SKM-1 (cell line): ENCODE data around the gene METTL5.
"Not testable (repeated sequence)": the region's sequence is repeated elsewhere in the genome, so short reads cannot be mapped to it uniquely, and the experiment has no call there.

Experiments
- DNase-seq: peaks from one replicate; lab custom pipeline; 2025; ENCODE audit not compliant: unreplicated experiment; lab: John Stamatoyannopoulos, UW

The METTL5 gene

DNA sequence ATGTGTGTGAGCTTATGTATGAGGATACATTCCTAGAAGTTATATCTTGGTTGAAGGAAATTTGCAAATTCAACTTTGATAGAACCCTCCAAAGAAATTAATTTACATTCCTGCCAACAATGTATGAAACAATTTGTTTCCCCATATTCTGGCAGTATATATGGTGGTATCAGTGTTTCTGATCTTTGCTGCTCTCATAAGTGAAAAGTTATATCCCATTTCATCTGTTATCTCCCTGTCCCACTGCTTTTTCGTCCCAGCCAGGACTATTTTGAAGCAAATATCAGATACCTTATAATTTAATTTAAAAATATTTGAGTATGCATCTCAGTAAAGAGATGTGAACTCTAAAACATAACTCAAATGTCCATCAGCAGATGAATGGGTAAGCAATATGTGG is 9.7 kb upstream of the METTL5 start:
- no peak for DNase-seq

DNA sequence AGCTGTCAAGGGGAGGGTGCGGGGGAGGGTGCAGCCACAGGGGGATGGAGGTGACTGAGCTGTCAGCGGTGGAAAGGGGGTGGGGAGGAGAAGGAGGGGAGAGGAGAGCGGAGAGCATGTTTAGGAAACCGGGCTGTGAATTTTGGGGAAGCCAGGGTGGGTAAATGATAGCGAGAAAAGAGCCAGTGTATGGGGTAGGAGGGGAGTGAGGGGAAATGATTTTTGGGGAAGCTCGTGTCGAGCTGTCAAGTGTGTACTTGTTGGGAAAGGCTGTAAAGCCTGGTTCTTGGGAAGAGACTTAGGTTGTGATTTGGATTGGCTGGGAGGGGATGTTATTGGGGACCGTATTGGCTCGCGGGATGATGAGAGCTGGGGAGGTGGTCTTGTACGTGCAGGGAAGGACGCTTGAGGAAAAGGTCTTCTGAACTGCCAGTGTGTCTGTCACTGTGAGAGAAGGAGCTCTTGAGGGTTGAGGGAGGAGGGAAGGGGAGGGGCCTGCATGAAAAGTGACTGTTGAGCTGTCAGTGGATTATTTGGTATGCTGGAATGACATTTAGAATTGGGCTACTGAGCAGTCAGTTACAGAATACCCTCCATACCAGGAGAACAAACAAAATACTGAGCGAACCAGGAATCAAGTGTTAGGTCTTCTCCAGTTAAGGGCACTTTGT is 3.6 kb upstream of the METTL5 start:
- DNase-seq, result no peak

DNA sequence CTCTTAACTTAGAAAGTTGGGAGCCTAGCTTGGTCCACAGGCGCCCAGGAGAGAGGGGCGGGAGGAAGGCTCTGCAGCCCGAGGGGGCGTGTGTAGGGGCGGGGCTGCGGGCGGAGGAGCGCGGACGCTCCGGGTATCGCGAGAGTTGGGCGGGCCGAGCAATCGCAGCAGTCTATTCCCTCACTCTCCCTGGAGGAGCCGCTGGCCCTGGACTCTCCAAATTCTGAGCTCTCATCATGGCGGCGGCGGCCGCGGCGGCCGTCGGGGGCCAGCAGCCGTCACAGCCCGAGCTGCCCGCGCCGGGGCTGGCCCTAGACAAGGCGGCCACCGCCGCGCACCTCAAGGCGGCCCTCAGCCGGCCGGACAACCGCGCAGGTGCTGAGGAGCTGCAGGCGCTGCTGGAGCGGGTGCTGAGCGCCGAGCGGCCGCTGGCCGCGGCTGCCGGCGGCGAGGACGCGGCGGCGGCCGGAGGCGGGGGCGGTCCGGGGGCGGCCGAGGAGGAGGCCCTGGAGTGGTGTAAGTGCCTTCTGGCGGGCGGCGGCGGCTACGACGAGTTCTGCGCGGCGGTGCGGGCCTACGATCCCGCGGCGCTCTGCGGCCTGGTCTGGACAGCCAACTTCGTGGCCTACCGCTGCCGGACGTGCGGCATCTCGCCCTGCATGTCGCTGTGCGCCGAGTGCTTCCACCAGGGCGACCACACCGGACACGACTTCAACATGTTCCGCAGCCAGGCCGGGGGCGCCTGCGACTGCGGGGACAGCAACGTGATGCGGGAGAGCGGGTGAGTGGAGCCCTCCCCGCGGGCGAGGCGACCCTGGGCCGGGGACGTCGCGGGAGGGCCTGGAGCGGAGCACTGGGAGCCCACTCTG is 2.8 kb upstream of the METTL5 start, which contains the start of gene UBR3:
Gene UBR3, plus strand, starts transcription at position 183 of the 869 bp plus-strand sequence. Its CDS starts 54 bp downstream, at position 237.
- peak; percentile 90 for DNase-seq

DNA sequence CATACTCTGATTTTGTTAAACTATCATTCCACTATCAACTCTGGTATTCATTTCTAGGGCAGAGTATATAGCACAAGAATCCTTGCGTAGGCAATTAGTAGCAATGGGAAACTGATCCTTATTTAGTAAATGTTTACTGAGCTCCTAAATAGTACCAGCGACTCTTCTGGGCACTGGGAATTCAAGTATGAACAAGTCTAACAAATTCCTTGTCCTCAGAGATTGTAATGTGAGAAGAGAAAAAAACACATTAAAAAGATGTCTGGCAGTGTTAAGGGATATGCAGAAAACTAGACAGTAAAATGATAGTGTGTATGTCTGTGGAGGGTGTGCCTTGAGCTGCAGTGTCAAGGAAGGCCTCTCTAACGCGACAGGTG is 721 bp downstream of the METTL5 start:
- no peak for DNase-seq

DNA sequence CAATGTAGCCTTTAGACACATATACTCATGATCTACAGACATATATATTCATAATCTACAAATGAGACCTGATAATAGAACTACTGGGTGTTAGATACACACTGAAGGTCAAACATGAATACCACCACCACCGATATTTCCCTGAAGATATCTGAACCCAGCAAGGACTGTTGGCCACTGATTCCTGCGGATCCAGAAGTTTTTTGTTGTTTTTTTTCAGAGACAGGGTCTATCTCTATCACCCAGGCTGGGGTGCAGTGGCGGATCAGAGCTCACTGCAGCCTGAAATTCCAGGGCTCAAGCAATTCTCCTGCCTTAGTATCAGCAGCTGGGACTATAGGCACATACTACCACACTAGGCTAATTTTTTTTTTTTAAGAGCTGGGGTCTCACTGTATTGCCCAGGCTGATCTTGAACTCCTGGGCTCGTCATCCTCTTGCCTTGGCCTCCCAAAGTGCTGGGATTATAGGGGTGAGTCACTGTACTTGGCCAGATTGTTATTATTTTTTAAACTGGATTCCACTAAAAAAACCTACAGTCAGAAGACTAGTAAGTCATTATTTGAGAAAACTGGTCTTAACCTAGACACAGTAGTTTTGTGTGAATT is 1.8 kb downstream of the METTL5 start:
- no peak for DNase-seq

DNA sequence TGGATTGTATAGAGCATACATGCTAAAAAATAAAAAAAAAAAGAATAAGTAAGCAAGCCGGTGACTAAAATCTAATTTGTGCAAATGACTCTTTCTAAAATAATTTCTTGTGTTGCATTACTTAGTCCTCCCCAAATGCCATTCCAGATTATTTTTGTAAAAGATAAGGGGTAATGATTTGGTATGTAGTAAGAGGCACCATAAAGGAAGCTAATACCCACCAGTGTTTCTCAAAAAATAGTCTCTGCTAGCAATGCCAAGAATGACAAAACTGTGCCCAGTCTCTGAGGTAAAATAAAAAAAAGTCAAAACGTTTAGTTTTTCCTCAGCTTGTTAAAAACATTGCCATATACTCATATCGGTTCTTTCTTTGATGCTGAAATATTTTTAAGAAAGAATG is 2.7 kb downstream of the METTL5 start:
- DNase-seq, result no peak

DNA sequence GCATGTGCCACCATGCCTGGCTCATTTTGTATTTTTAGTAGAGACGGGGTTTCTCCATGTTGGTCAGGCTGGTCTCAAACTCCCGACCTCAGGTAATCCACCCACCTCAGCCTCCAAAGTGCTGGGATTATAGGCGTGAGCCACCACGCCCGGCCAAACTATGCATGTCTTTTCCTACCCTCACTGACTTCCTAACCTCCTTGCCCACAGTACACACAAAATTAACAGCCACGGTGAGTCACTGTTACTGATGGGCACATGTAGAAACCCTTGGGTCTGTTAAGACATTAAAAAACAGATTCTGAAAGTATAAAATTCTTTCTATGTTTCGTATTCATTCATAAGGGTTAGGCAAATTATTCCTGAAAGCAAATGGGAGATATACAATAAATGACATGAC is 4.6 kb downstream of the METTL5 start:
- not testable (repeated sequence) for DNase-seq

DNA sequence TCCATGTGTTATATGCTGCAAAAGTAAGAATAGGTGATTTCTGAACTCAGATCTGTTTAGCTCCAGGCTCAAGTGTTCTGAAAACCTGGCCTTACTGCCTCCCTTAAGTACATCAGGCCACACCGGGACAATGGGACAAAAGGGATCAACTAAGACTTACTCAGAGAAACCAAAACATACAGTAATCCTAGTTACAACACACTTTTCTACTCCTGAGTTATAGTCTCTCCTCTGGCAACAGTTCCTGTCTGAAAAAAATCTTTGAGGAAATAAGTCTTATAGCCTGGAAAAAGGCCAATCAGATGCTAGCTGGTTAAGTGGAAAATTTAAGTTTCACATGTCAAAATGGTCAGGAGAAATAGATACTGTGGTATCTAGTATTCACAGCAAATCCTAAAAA is 5.6 kb downstream of the METTL5 start:
- DNase-seq, result no peak

DNA sequence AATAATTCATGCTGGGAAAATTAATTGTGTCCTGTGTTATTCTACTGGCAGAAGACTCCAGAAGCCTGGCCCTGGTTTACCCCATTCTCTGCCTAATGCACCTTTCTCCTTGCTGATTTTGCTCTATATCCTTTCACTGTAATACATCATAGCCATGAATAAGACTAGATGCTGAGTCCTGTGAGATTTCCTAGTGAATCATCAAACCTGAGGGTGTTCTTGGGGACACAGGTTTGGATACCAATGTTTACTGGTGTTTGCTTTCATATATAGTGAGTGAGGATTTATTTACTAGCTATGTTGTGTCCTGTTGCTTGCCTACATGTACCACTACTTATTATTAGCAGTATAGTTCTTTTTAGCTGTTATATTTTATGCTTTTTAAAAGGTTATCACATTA is 6.5 kb downstream of the METTL5 start:
- DNase-seq, result no peak

DNA sequence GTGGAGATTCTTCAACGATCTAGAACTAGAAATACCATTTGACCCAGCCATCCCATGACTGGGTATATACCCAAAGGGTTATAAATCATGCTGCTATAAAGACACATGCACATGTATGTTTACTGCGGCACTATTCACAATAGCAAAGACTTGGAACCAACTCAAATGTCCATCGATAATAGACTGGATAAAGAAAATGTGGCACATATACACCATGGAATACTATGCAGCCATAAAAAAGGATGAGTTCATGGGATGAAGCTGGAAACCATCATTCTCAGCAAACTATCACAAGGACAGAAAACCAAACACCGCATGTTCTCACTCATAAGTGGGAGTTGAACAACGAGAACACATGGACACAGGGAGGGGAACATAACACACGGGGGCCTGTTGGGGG is 7.3 kb downstream of the METTL5 start:
- not testable (repeated sequence) for DNase-seq

DNA sequence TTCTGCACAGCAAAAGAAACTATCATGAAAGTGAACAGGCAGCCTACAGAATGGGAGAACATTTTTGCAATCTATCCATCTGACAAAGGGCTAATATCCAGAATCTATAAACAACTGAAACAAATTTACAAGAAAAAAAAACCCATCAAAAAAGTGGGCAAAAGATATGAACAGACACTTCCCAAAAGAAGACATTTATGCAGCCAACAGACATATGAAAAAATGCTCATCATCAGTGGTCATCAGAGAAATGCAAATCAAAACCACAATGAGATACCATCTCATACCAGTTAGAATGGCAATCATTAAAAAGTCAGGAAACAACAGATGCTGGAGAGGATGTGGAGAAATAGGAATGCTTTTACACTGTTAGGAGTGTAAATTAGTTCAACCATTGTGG is 7.7 kb downstream of the METTL5 start:
- not testable (repeated sequence) for DNase-seq

DNA sequence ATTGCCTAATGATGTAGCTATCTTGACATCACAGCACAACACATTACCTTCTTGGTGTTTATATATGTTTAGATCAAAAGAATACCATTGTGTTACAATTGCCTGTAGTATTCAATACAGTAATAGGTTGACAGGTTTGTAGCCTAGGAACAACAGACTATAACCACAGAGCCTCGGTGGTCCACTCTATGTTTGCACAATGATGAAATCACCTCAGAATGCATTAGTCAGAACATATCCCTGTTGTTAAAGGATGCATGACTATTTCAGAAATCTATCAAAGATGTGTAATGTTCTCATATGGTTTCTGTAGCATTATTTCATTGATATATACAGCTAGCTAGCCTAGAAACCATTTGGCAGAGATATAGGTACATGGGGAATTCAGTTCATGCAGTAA is 8.9 kb downstream of the METTL5 start:
- DNase-seq, result no peak

DNA sequence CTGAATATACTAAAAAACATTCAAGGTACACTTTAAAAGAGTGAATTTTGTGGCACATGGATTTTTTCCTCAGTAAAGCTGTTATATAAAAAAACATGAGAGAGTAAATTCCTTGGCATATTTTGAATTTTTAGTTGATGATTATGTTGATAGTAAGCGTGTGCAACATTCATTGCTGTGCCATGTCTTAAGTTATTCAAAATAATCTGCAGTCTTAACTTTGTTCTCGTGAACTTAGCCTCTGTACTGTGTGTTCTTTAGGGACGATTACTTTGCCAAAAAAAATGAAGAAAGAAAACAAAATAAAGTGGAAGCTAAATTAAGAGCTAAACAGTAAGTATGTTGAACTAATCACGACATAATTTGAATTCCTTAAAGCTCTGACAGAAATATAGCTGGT is 16.5 kb downstream of the METTL5 start:
- no peak for DNase-seq

DNA sequence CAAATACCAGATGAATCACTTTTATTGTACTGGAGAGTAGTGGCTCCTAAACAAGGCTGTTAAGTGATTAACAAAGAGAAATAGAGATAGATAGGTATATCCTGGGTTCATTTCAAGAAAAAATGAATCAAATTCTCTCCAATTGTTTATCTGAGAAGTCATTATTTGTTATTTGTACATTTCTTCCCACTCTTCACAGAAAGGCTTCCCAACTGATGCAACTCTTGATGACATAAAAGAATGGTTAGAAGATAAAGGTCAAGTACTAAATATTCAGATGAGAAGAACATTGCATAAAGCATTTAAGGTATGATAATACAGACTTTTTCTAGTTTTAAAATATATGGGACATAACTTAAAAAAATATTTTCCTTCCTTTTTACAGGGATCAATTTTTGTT is 18.1 kb downstream of the METTL5 start:
- no peak for DNase-seq

DNA sequence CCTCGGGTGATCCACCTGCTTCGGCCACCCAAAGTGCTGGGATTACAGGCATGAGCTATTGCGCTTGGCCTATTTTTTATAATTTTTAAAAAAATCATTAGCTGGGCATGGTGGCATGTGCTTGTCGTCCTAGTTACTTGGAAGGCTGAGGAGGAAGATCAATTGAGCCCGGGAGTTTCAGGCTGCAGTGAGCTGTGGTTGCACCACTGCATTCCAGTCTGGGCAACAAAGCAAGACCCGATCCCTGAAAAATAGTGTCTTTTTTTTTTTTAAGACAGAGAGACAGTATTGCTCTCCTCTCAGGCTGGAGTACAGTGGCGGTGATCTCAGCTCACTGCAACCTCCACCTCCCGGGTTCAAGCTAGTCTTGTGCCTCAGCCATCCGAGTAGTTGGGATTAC is 21.2 kb downstream of the METTL5 start:
- no peak for DNase-seq

DNA sequence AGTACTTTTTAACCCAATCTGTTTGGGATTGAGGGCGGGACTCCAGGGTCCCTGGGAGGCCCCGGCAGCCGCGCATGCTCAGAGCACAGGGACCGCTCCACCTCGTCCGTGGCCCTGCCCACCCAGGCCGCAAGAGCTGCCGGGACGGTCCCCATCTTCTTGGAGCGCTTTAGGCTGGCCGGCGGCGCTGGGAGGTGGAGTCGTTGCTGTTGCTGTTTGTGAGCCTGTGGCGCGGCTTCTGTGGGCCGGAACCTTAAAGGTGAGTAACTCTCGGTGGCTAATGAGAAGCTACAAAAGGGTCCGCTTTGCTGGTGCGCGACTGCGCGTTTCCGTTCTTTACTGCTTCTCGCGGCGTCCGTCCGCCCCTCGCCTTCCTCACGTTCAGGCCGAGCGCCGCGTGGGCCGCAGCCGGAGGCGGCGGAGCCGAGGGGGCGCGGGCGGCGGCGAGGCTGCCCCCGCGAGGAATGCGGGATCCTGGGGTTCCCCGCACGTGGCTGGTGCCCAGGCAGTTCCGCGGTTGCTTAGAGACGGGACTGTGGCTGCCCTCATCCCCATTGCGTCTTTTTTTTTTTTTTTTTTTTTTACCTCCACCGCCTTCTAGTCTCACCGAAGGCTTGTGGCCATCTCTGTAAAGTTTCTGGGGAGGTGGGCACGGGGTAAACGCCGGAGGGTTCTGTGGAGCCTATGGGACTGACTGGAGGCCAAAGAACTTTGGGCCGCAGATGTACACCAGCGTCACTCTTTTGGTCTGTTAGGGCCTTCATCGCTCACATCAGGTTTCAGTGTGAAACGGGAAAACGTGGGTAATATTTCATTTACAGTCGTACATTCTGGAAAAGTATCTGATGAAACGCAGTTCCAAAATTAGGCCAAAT is 25.8 kb downstream of the METTL5 start, which contains the start of gene SSB:
Gene SSB, plus strand, starts transcription at position 154 of the 875 bp plus-strand sequence. CDS start 2,090 bp downstream, outside the sequence.
- DNase-seq, result peak; percentile 78

DNA sequence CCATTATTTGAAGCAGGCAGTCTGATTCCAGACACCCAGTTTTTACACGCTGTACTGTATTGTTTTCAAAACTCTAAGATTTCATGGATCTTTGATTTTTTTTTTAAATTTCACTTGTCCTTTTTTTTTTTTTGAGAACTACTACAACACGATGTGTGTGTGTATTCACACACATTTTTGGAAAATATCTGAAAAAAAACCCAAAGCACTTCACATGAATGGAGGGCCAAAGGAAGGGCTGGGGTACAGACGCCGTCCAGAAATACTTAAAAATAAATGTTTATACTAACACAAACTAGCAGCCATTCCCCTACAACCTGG is 26.3 kb downstream of the METTL5 start:
- DNase-seq, result no peak

DNA sequence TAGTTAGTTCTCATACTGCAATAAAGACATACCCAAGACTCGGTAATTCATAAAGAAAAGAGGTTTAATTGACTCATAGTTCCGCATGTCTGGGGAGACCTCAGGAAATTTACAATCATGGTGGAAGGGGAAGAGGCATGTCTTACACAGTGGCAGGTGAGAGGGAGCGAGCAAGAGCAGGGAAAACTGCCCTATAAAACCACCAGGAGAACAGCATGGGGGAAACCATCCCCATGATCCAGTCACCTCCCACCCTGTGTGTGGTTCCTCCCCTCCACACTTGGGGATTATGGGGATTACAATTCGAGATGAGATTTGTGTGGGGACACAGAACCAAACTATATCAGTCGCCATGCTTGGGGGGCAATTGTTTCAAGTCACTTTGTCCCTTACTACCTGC is 27.1 kb downstream of the METTL5 start:
- no peak for DNase-seq

DNA sequence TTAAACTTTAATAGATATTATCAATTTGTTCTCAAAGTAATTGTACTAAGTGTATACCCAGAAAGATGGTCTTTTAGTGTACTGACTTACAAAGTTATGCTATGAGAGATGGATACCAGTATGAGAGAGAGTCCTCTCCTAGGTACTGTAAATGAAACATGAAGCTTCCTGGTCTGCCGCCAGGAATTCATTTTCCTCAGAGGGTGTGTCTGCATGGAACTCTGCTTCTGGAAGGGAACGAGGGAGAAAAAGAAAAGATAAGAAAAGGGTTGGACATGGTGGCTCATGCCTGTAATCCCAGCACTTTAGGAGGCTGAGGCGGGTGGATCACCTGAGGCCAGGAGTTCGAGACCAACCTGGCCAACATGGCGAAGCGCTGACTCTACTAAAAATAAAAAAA is 28.3 kb downstream of the METTL5 start:
- no peak for DNase-seq

DNA sequence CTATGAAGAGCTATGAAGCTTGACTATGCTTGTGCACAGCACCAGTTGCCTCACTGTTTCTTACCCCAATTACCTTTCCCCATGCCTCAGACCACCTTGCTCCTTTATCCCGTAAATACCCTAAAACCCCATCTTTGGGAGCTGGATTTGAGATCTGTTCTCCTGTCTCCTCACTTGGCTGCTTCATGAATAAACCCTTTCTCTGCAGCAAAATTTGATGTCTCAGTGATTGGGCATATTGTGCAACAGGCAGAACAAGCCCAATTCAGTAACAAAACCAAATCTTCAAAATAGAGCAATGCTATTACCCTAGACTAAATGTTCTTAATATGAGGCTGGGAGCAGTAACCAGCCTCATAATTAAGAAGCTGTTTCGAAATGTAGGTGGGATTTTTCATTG is 29.5 kb downstream of the METTL5 start:
- DNase-seq, result no peak

DNA sequence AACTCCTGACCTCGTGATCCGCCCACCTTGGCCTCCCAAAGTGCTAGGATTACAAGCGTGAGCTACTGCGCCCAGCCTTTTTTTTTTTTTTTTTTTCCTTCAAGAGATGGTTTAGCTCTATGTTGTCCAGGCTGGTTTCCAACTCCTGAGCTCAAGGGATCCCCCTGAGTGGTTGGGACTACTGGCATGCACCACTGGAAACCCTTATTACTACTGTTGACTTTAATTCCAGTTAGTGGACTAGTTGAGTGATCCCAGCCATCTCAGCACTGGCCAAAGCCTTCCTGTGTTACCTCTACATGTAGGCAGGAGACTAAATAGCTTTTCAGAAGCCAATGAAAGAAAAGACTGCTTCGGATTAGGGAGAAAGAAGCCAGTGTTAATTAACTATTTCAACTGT is 34.1 kb downstream of the METTL5 start:
- no peak for DNase-seq
